NCI-H82 treated with DMSO at 0.1 percent for 48 hours (cell line): ENCODE results near the gene PREP.
"Not testable (repeated sequence)": the region's sequence is repeated elsewhere in the genome, so short reads cannot be mapped to it uniquely, and the experiment has no call there.

ENCODE experiments used
- DNase-seq: peaks from one replicate; lab custom pipeline; 2025; ENCODE audit not compliant: unreplicated experiment; lab: John Stamatoyannopoulos, UW

PREP gene

GRCh38 chr6:105273589-105273988 lies 129.3 kb downstream of the PREP start:
- no peak for DNase-seq

DNA sequence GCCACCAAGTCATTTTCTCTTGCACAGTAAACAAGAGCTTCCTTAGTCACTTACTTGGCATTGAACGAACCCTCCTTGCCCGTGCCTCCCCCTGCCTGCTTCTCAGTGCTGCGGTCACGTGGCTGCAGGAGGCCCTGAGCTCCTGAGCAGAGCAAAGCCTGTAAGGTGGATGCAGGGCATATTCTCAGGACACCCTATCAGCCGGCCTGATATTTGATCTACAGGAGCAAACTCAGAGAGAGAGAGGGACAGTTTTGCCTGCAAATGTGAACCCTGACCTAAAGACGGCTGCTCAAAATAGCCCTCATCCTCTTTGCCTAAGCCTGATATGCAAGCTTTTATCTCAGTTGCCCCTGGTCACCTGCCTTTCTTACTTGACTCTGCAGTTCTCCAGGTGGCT lies 130.1 kb downstream of the PREP start:
- DNase-seq = no peak

GRCh38 chr6:105270511-105270910 lies 132.4 kb downstream of the PREP start:
- peak; percentile 81 for DNase-seq

- DNase-seq = no peak
Observed at GRCh38 chr6:105269390-105269789, 133.5 kb downstream of the PREP start.

- no peak for DNase-seq
Observed at GRCh38 chr6:105263685-105264610, 138.9 kb downstream of the PREP start.

DNA sequence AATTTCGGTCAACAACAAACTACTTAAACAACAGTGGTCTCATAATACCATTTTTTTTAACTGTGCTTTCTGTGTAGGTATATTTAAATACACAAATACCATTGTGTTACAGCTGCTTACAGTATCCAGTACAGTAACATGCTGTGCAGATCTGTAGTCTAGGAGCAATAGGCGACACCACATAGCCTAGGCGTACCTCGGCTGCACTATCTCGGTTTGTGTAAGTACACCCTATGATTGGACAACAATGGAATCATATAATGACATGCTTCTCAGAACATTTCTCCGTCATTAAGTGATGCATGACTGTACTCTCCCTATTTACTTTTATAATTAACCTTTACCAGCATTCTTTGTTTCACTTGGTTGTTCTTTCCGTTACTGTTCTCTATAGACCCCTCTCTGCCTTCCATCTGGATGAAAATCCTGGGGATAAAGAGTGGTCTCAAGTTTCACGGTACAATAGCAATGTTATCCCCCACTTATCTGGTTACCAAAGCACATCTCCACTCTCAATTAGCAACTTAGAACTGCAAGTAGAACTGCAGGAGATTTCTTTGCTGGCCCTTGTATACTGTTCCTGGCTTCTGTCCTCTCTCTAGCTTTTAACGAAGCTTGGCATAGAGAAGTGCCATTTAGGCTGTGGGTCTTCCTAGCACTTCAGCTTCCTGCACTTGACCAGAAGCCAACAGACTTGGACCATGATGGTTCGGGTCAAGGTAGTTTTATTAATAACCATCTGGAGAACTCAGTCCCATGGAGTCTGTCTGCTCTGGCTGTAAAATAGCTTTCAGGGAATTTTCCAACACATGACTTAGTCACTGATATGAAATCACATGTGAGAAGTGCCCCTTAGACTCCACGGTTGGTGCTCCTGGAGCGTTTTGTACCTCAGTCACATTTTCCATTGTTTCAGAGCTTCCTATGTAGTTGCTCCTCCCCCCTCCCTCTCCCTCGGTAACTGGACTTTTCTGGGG lies 142.7 kb downstream of the PREP start:
- peak; percentile 53 for DNase-seq

DNA sequence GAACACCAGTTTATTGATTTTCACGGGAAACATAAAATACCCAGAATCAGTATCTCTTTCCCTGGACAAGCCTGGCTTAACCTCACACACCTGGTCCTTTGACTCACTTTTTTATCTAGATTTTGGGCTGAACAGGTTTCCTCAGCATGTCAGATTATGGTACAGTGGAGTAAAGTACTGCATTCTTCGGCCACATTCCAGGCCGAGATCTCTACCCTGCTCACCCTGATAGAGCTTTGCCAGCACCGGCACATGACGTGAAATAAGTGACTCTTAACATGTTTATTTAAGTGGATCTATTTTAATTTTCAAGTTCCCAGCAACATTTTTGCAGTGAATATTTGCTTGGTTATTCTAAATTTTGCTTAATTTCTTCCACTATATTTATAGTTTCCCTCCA lies 144.1 kb downstream of the PREP start:
- no peak for DNase-seq

DNA sequence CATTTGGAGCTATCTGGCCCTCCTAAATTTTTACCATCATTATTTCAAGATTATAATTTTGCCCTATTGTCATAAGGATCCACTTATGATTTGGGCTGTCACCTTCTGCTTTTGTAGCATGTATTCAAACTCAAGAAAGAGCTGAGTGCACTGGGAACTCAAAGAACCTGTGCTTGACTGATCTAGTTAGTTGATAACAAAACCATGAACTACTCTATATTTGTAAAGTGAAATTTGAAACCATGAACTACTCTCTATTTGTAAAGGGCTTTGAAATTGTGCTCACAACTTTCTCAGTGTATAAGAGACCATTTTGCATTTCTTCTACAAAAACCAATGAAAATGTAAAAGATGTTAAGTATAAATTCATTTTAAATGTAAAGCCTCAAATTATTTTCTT lies 145.5 kb downstream of the PREP start:
- DNase-seq = no peak

- no peak for DNase-seq
Observed at GRCh38 chr6:105256619-105257018, 146.3 kb downstream of the PREP start.

DNA sequence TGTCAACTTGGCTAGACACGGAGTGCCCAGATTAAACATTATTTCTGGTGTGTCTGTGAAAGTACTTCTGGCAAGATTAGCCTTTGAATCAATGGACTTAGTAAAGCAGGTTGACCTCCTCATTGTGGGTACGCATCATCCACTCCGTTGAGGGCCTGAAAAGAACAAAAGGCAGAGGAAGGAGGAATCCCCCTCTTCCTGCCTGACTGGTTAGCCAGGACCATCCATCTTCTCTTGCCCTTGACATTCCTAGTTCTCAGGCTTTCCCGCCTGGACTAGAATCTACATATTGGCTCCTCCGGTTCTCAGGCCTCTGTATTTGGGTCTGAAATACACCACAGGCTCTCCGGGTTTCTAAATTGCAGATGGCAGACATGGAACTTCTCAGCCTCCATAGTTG lies 149.1 kb downstream of the PREP start:
- DNase-seq = no peak

GRCh38 chr6:105251689-105252088 lies 151.2 kb downstream of the PREP start:
- DNase-seq = no peak

- no peak for DNase-seq
Observed at GRCh38 chr6:105250533-105250932, 152.3 kb downstream of the PREP start.

DNA sequence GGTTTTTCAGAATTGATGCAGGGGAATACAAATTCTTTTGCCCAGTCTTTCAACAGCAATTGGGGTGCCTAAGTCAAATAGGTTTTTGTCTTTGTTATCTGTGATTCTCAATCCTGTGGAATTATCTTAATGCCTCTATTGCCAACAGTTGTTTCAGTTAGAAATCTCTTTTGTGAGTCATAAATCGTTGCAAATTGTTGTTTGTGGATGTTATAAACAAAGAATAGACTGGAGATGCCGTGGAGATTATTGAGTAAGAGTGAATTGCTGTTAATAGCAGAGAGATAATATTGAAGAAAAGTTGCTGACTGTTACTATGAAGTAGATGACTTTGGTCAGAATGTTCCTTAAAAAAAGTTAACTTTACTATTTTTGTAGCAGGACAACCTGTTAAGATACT lies 159.4 kb downstream of the PREP start:
- DNase-seq = no peak

- no peak for DNase-seq
Observed at GRCh38 chr6:105235155-105235554, 167.7 kb downstream of the PREP start.

DNA sequence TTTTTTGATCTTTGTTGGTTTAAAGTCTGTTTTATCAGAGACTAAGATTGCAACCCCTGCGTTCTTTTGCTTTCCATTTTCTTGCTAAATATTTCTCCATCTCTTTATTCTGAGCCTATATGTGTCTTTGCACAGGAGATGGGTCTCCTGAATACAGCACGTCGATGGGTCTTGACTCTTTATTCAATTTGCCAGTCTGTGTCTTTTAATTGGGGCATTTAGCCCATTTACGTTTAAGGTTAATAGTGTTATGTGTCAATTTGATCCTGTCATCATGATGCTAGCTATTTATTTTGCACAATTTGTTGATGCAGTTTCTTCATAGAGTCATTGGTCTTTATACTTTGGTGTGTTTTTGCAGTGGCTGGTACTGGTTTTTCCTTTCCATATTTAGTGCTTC lies 171.1 kb downstream of the PREP start:
- DNase-seq = not testable (repeated sequence)
